ENCODE data around the gene MTMR2.

The MTMR2 gene

GRCh38 chr11:95919514-95919913, 4.4 kb downstream of the MTMR2 start:
- Histone ChIP-seq H3K9ac (ENCODE audit: insufficient read length, low read depth) (no peak overlapping the region), H3K4me3 (ENCODE audit: insufficient read length, low read depth) (no peak overlapping the region), H3K36me3 (ENCODE audit: insufficient read depth, insufficient read length, low read length) (no peaks in the 10 kb centered on the region), H3K27me3 (ENCODE audit: insufficient read depth, insufficient read length) (no peaks in the 10 kb centered on the region), H3K9me3 (ENCODE audit: insufficient read depth, low read length) (no peaks in the 10 kb centered on the region), H3K4me1 (ENCODE audit: insufficient read depth, insufficient read length) (no peaks in the 10 kb centered on the region)
- no peak for DNase-seq (ENCODE audit: low read depth, low spot score)
- no peak for TF ChIP-seq YY1 (IDR thresholded peaks at IDR 0.05; ENCODE audit: insufficient read depth, insufficient read length)
- TF ChIP-seq ZNF274 (IDR thresholded peaks at IDR 0.05; ENCODE audit: low read depth, low read length), result no peak
- no peak for TF ChIP-seq SUZ12 (IDR thresholded peaks at IDR 0.05; ENCODE audit: extremely low read depth, insufficient read depth, insufficient read length)

- no peak overlapping the region for H3K4me3 ChIP-seq (ENCODE audit: insufficient read length, low read depth)
- TF ChIP-seq ZNF274 (IDR thresholded peaks at IDR 0.05; ENCODE audit: low read depth, low read length) (no peak), SUZ12 (IDR thresholded peaks at IDR 0.05; ENCODE audit: extremely low read depth, insufficient read depth, insufficient read length) (no peak), YY1 (IDR thresholded peaks at IDR 0.05; ENCODE audit: insufficient read depth, insufficient read length) (no peak)
- no peaks in the 10 kb centered on the region for H3K36me3 ChIP-seq (ENCODE audit: insufficient read depth, insufficient read length, low read length)
- no peaks in the 10 kb centered on the region for H3K4me1 ChIP-seq (ENCODE audit: insufficient read depth, insufficient read length)
- H3K27me3 ChIP-seq (ENCODE audit: insufficient read depth, insufficient read length), result no peaks in the 10 kb centered on the region
- no peaks in the 10 kb centered on the region for H3K9me3 ChIP-seq (ENCODE audit: insufficient read depth, low read length)
- DNase-seq (ENCODE audit: low read depth, low spot score), result no peak
- no peak overlapping the region for H3K9ac ChIP-seq (ENCODE audit: insufficient read length, low read depth)
Observed at GRCh38 chr11:95918720-95919119, 5.2 kb downstream of the MTMR2 start.

DNA sequence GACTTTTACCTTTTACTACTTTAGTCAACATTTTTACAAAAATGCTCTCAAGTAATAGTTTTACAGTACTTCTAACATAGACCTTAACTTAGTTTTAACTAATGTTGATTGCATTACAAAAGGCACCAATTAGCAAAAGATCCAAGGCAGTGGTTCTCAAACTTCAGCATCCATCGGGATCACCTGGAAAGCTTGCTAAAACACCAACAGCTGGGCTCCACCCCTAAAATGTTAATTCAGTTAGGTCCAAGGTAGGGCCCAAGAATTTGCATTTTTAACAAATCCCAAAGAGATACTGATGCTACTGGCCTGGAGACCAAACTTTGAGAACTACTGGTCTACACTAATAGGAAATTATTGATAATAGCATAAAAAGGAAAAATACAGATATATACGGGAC, 5.9 kb downstream of the MTMR2 start:
- peaks cover 4% of the 10 kb centered on the region for H3K36me3 ChIP-seq (ENCODE audit: insufficient read depth, insufficient read length, low read length)
- no peaks in the 10 kb centered on the region for H3K9me3 ChIP-seq (ENCODE audit: insufficient read depth, low read length)
- no peak overlapping the region for H3K4me3 ChIP-seq (ENCODE audit: insufficient read length, low read depth)
- no peak overlapping the region for H3K9ac ChIP-seq (ENCODE audit: insufficient read length, low read depth)
- TF ChIP-seq YY1 (IDR thresholded peaks at IDR 0.05; ENCODE audit: insufficient read depth, insufficient read length), result no peak
- no peak for TF ChIP-seq ZNF274 (IDR thresholded peaks at IDR 0.05; ENCODE audit: low read depth, low read length)
- TF ChIP-seq SUZ12 (IDR thresholded peaks at IDR 0.05; ENCODE audit: extremely low read depth, insufficient read depth, insufficient read length), result no peak
- no peaks in the 10 kb centered on the region for H3K4me1 ChIP-seq (ENCODE audit: insufficient read depth, insufficient read length)
- no peak for DNase-seq (ENCODE audit: low read depth, low spot score)
- H3K27me3 ChIP-seq (ENCODE audit: insufficient read depth, insufficient read length), result no peaks in the 10 kb centered on the region

DNA sequence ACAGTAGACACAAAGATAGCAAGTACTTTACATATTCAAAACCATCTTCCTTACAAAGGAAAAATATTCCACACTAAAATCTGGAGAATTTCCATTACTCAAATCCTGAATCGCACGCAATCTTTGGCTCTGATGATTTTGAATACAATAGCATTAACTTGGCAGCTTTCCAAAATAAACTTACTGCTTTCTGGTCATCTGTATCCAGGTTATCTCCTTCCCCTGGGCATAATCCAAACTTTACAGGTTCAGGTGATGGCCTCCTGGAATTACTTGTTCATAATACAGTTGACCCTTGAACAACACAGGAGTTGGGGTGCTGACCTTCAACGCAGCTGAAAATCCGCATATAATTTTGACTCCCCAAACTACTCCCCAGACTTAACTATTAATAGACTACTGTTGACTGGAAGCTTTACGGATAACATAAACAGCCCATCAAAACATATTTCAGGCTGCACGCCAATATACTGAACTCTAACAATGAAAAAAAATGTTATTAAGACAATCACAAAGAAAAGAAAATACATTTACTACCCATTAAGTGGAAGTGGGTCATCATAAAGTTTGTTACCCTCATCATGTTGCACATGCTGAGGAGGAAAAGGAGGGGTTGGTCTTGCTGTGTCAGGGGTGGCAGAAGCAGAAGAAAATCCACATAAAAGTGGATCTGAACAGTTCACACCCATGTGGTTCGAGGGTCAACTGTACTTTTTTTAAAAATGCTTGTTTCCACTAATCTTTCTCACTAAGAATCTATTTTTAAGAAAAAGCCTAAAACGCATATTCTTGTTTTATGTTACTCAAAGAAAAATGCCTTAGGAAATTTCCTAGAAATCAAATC, 6.5 kb downstream of the MTMR2 start:
- Histone ChIP-seq H3K27me3 (ENCODE audit: insufficient read depth, insufficient read length) (no peaks in the 10 kb centered on the region), H3K4me3 (ENCODE audit: insufficient read length, low read depth) (no peak overlapping the region), H3K9ac (ENCODE audit: insufficient read length, low read depth) (no peak overlapping the region), H3K4me1 (ENCODE audit: insufficient read depth, insufficient read length) (no peaks in the 10 kb centered on the region), H3K9me3 (ENCODE audit: insufficient read depth, low read length) (no peaks in the 10 kb centered on the region), H3K36me3 (ENCODE audit: insufficient read depth, insufficient read length, low read length) (peaks cover 4% of the 10 kb centered on the region)
- no peak for DNase-seq (ENCODE audit: low read depth, low spot score)
- TF ChIP-seq SUZ12 (IDR thresholded peaks at IDR 0.05; ENCODE audit: extremely low read depth, insufficient read depth, insufficient read length) (no peak), ZNF274 (IDR thresholded peaks at IDR 0.05; ENCODE audit: low read depth, low read length) (no peak), YY1 (IDR thresholded peaks at IDR 0.05; ENCODE audit: insufficient read depth, insufficient read length) (no peak)

- TF ChIP-seq YY1 (IDR thresholded peaks at IDR 0.05; ENCODE audit: insufficient read depth, insufficient read length) (no peak), ZNF274 (IDR thresholded peaks at IDR 0.05; ENCODE audit: low read depth, low read length) (no peak), SUZ12 (IDR thresholded peaks at IDR 0.05; ENCODE audit: extremely low read depth, insufficient read depth, insufficient read length) (no peak)
- no peak for DNase-seq (ENCODE audit: low read depth, low spot score)
- no peaks in the 10 kb centered on the region for H3K27me3 ChIP-seq (ENCODE audit: insufficient read depth, insufficient read length)
- H3K4me3 ChIP-seq (ENCODE audit: insufficient read length, low read depth), result no peak overlapping the region
- H3K9me3 ChIP-seq (ENCODE audit: insufficient read depth, low read length), result no peaks in the 10 kb centered on the region
- no peaks in the 10 kb centered on the region for H3K4me1 ChIP-seq (ENCODE audit: insufficient read depth, insufficient read length)
- H3K9ac ChIP-seq (ENCODE audit: insufficient read length, low read depth), result no peak overlapping the region
- H3K36me3 ChIP-seq (ENCODE audit: insufficient read depth, insufficient read length, low read length), result peaks cover 4% of the 10 kb centered on the region
Observed at GRCh38 chr11:95916049-95916448, 7.9 kb downstream of the MTMR2 start.

DNA sequence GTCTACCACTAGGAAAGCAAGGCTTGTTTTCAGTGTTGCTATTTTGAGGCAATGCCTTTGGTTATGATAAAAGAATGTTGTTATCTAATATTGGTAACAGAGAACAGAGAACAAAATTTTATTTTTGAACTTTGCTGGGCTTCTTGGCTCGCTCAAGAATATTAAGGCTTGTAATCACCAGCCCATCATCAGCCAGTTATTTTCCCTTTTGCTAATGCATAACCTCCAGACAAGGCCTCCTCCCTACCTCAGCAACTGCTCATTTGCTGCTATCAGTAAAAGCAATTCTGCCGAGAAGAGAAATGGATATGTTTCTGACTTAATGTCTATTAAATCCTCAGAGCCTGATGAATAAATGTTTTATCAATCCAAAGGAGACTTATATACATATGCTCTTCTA, 8.9 kb downstream of the MTMR2 start:
- TF ChIP-seq ZNF274 (IDR thresholded peaks at IDR 0.05; ENCODE audit: low read depth, low read length) (no peak), YY1 (IDR thresholded peaks at IDR 0.05; ENCODE audit: insufficient read depth, insufficient read length) (no peak), SUZ12 (IDR thresholded peaks at IDR 0.05; ENCODE audit: extremely low read depth, insufficient read depth, insufficient read length) (no peak)
- peaks cover 4% of the 10 kb centered on the region for H3K36me3 ChIP-seq (ENCODE audit: insufficient read depth, insufficient read length, low read length)
- no peaks in the 10 kb centered on the region for H3K9me3 ChIP-seq (ENCODE audit: insufficient read depth, low read length)
- no peak overlapping the region for H3K9ac ChIP-seq (ENCODE audit: insufficient read length, low read depth)
- H3K4me3 ChIP-seq (ENCODE audit: insufficient read length, low read depth), result no peak overlapping the region
- H3K27me3 ChIP-seq (ENCODE audit: insufficient read depth, insufficient read length), result no peaks in the 10 kb centered on the region
- no peak for DNase-seq (ENCODE audit: low read depth, low spot score)
- H3K4me1 ChIP-seq (ENCODE audit: insufficient read depth, insufficient read length), result no peaks in the 10 kb centered on the region

- no peaks in the 10 kb centered on the region for H3K4me1 ChIP-seq (ENCODE audit: insufficient read depth, insufficient read length)
- no peak for DNase-seq (ENCODE audit: low read depth, low spot score)
- peaks cover 4% of the 10 kb centered on the region for H3K36me3 ChIP-seq (ENCODE audit: insufficient read depth, insufficient read length, low read length)
- H3K4me3 ChIP-seq (ENCODE audit: insufficient read length, low read depth), result no peak overlapping the region
- no peak overlapping the region for H3K9ac ChIP-seq (ENCODE audit: insufficient read length, low read depth)
- TF ChIP-seq SUZ12 (IDR thresholded peaks at IDR 0.05; ENCODE audit: extremely low read depth, insufficient read depth, insufficient read length), result no peak
- H3K9me3 ChIP-seq (ENCODE audit: insufficient read depth, low read length), result no peaks in the 10 kb centered on the region
- no peaks in the 10 kb centered on the region for H3K27me3 ChIP-seq (ENCODE audit: insufficient read depth, insufficient read length)
Observed at GRCh38 chr11:95913830-95914615, 9.9 kb downstream of the MTMR2 start.
